ENCODE measurements around the gene DTNA. TPM values are rescaled to one million over a fixed set of nuclear protein-coding genes. Genes with fewer than 3 reads are reported as not detected.

The DTNA gene
- total and polyA plus RNA-seq, 2 of the 8 experiments (the other 6 are each of a cell fraction or from before 2014, with no cell fraction given): 30.2 to 32.7 TPM

DNA sequence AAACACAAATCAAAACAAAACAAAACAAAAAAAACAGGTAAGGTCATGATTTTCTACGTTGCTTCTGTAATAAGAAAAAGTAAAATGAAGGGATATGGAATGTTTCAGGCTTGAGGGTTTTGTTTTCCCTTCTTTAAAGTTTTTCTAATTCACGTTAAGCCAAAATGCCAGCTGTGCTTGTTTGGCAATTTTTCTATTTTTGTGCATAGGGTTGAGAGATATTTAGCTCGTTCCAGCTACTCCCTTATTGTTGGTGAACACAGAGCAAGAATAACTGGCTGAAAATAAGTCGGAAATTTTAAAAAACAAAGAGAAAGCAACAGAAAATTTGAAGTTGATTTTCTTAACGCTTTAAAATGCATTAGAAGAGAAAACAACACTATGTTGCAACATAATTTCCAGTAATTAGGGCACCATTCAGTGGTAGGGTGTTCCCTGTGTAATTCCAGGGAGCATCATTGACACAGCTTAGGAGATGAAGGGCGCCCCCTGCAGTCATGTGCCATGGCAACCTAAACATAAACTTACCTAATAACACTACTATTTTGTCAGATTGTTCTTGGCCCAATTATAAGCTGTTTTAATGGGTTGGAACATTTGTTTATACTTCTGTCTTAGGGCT is 99.5 kb downstream of the DTNA start (continued):
- TF ChIP-seq CTCF (IDR thresholded peaks at IDR 0.05; ENCODE audit: control extremely low read depth in 1 of 3, insufficient read depth in 1 of 3, low read depth in 1 of 3, low read length in 3 of 3): peak; percentile 53 to 81 (median 55)
- TF ChIP-seq CTBP2 (IDR thresholded peaks at IDR 0.05; ENCODE audit: borderline replicate concordance, insufficient read depth, insufficient read length, low read length): no peak
- TF ChIP-seq CEBPB (IDR thresholded peaks at IDR 0.05; ENCODE audit: low read depth, low read length): peak; percentile 76; the same call in 1 of the 2 replicates
- TF ChIP-seq EP300 (IDR thresholded peaks at IDR 0.05; ENCODE audit: borderline replicate concordance in 1 of 2, low read depth in 2 of 2, low read length in 2 of 2): no peak
- TF ChIP-seq SIX5 (IDR thresholded peaks at IDR 0.05; ENCODE audit: low read depth, low read length): no peak
- TF ChIP-seq SIRT6 (IDR thresholded peaks at IDR 0.05; ENCODE audit: low read length): no peak
- TF ChIP-seq, protein P1, sequence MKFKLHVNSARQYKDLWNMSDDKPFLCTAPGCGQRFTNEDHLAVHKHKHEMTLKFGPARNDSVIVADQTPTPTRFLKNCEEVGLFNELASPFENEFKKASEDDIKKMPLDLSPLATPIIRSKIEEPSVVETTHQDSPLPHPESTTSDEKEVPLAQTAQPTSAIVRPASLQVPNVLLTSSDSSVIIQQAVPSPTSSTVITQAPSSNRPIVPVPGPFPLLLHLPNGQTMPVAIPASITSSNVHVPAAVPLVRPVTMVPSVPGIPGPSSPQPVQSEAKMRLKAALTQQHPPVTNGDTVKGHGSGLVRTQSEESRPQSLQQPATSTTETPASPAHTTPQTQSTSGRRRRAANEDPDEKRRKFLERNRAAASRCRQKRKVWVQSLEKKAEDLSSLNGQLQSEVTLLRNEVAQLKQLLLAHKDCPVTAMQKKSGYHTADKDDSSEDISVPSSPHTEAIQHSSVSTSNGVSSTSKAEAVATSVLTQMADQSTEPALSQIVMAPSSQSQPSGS (IDR thresholded peaks at IDR 0.05; ENCODE audit: low read length): no peak
- TF ChIP-seq CHD2 (IDR thresholded peaks at IDR 0.05; ENCODE audit: low read length): no peak
- no peak for TF ChIP-seq BCL11A (IDR thresholded peaks at IDR 0.05; ENCODE audit: low read depth in 2 of 2, low read length in 2 of 2)
- no peak for TF ChIP-seq POU5F1 (IDR thresholded peaks at IDR 0.05; ENCODE audit: low read depth, low read length)
- TF ChIP-seq ZNF274 (IDR thresholded peaks at IDR 0.05; ENCODE audit: borderline replicate concordance, extremely low read depth, low read length): no peak
- TF ChIP-seq RBBP5 (IDR thresholded peaks at IDR 0.05; ENCODE audit: borderline replicate concordance, low read depth, low read length): no peak
- TF ChIP-seq ATF3 (IDR thresholded peaks at IDR 0.05; ENCODE audit: insufficient read depth, low read depth, low read length): no peak
- TF ChIP-seq RAD21 (IDR thresholded peaks at IDR 0.05 in 1 of 2, conservative IDR thresholded peaks at IDR 0.05 in 1 of 2; ENCODE audit: low read depth in 2 of 2, low read length in 2 of 2): peak; percentile 57 to 70
